Hepatocyte (in vitro differentiated cells): ENCODE measurements around the gene TMEM131. TPM values are rescaled to one million over a fixed set of nuclear protein-coding genes. Genes with fewer than 3 reads are reported as not detected.

Source experiments
- DNase-seq: peaks from one replicate; pipeline ENCODE4 v3.0.0-alpha.2; 2016; ENCODE audit warnings: low spot score
- H2AFZ ChIP-seq: fragments of 200-600 bp; sonication (generic); 2 replicates; pipeline ENCODE4 v1.6.0; 2016; ENCODE audit warnings: antibody characterized with exemption, mild to moderate bottlenecking
- H3K27ac ChIP-seq: fragments of 200-600 bp; sonication (generic); 2 replicates; pipeline ENCODE4 v1.5.1; 2016; ENCODE audit warnings: mild to moderate bottlenecking
- H3K27me3 ChIP-seq: fragments of 200-600 bp; sonication (generic); 2 replicates; pipeline ENCODE4 v1.6.1; 2016
- H3K36me3 ChIP-seq: fragments of 200-600 bp; sonication (generic); replicated peaks from 2 replicates; pipeline ENCODE4 v1.5.1; 2016; ENCODE audit warnings: low read depth; ENCODE audit not compliant: insufficient read depth
- H3K4me1 ChIP-seq: fragments of 200-600 bp; sonication (generic); 2 replicates; pipeline ENCODE4 v1.5.1; 2016; ENCODE audit warnings: mild to moderate bottlenecking, moderate library complexity; ENCODE audit not compliant: insufficient read depth
- H3K4me2 ChIP-seq: fragments of 200-600 bp; sonication (generic); 2 replicates; pipeline ENCODE4 v1.6.0; 2016
- H3K4me3 ChIP-seq: fragments of 200-600 bp; sonication (generic); 2 replicates; pipeline ENCODE4 v1.5.1; 2016; ENCODE audit warnings: mild to moderate bottlenecking
- H3K79me2 ChIP-seq: fragments of 200-600 bp; sonication (generic); 2 replicates; pipeline ENCODE4 v1.6.0; 2017; ENCODE audit warnings: mild to moderate bottlenecking
- H3K9me2 ChIP-seq: fragments of 200-600 bp; sonication (generic); replicated peaks from 2 replicates; pipeline ENCODE4 v1.6.0; 2017; ENCODE audit warnings: mild to moderate bottlenecking; ENCODE audit not compliant: insufficient read depth
- H3K9me3 ChIP-seq: fragments of 200-600 bp; sonication (generic); 2 replicates; pipeline ENCODE4 v1.5.1; 2016; ENCODE audit warnings: low read depth, mild to moderate bottlenecking
- H4K20me1 ChIP-seq: fragments of 200-600 bp; sonication (generic); 2 replicates; pipeline ENCODE4 v1.6.0; 2016; ENCODE audit warnings: mild to moderate bottlenecking; ENCODE audit not compliant: insufficient read depth, poor library complexity, severe bottlenecking
- CTCF ChIP-seq: fragments of 200-600 bp; sonication (generic); IDR thresholded peaks from 2 replicates; pipeline ENCODE4 v1.5.1; 2016; ENCODE audit warnings: antibody characterized with exemption, mild to moderate bottlenecking; ENCODE audit not compliant: poor library complexity
- EZH2 ChIP-seq: fragments of 200-600 bp; sonication (generic); IDR thresholded peaks from 2 replicates; pipeline ENCODE4 v1.6.1; 2016; ENCODE audit warnings: antibody characterized with exemption, mild to moderate bottlenecking, borderline replicate concordance
- EZH2phosphoT487 ChIP-seq: fragments of 200-600 bp; sonication (generic); IDR thresholded peaks from one replicate; pipeline ENCODE4 v1.6.1; 2018; ENCODE audit warnings: antibody characterized with exemption, mild to moderate bottlenecking, low read depth, moderate library complexity; ENCODE audit not compliant: unreplicated experiment, severe bottlenecking
- WGBS: methylation state at CpG from one replicate; pipeline ENCODE4 v1.1.6; 2016; ENCODE audit warnings: low lambda C conversion rate; ENCODE audit errors: missing lambda C conversion rate; 5-methylcytosine and 5-hydroxymethylcytosine counted together
- polyA plus RNA-seq: library from polyadenylated mRNA; unstranded; fragments of >200 nt; fragmentation: Nextera tagmentation; extraction: Ambion mirVana; gene quantifications from 2 replicates; pipeline ENCODE4 v1.2.1, GENCODE V29; 2016
- total RNA-seq: library from RNA; depleted of rRNA; stranded (reverse); fragments of >200 nt; gene quantifications from 2 replicates; pipeline ENCODE4 v1.2.3, GENCODE V29; 2014

Gene TMEM131
- total and polyA plus RNA-seq, 2 experiments from 2014 or later = 17.5 to 42.1 TPM

GRCh38 chr2:97914691-97915213 is 81.0 kb downstream of the TMEM131 start:
- WGBS = 66% methylated on average over 5 of the region's 5 CpGs
- Histone ChIP-seq H3K9me3 (no peaks in the 10 kb centered on the region), H3K4me3 (no peak overlapping the region), H3K27me3 (no peaks in the 10 kb centered on the region), H3K27ac (no peak overlapping the region), H3K4me2 (no peak overlapping the region), H2AFZ (no peak overlapping the region), H3K79me2 (peaks cover 88% of the 10 kb centered on the region), H4K20me1 (no peaks in the 10 kb centered on the region), H3K36me3 (no peaks in the 10 kb centered on the region), H3K9me2 (no peaks in the 10 kb centered on the region), H3K4me1 (peaks cover 20% of the 10 kb centered on the region)
- DNase-seq = no peak
- TF ChIP-seq CTCF = no peak
- TF ChIP-seq EZH2phosphoT487 = no peak
- no peak for TF ChIP-seq EZH2

- H3K4me3 ChIP-seq = no peak overlapping the region
- H3K9me2 ChIP-seq = no peaks in the 10 kb centered on the region
- TF ChIP-seq EZH2phosphoT487 (no peak), CTCF (no peak), EZH2 (no peak)
- peaks cover 89% of the 10 kb centered on the region for H3K79me2 ChIP-seq
- WGBS = 93% methylated on average over 2 of the region's 2 CpGs
- H3K36me3 ChIP-seq = no peaks in the 10 kb centered on the region
- H3K4me2 ChIP-seq = no peak overlapping the region
- no peaks in the 10 kb centered on the region for H3K27me3 ChIP-seq
- no peak overlapping the region for H2AFZ ChIP-seq
- H3K9me3 ChIP-seq = no peaks in the 10 kb centered on the region
- no peak for DNase-seq
- no peaks in the 10 kb centered on the region for H4K20me1 ChIP-seq
- no peak overlapping the region for H3K27ac ChIP-seq
- peaks cover 20% of the 10 kb centered on the region for H3K4me1 ChIP-seq
These were observed 81.9 kb downstream of the TMEM131 start for GRCh38 chr2:97913846-97914245.

GRCh38 chr2:97911922-97912575 is 83.7 kb downstream of the TMEM131 start:
- TF ChIP-seq CTCF (no peak), EZH2phosphoT487 (no peak), EZH2 (no peak)
- Histone ChIP-seq H3K9me3 (no peaks in the 10 kb centered on the region), H2AFZ (no peak overlapping the region), H3K36me3 (no peaks in the 10 kb centered on the region), H4K20me1 (no peaks in the 10 kb centered on the region), H3K27me3 (no peaks in the 10 kb centered on the region), H3K4me3 (no peak overlapping the region), H3K9me2 (no peaks in the 10 kb centered on the region), H3K4me2 (peak overlapping the region; percentile 41), H3K27ac (no peak overlapping the region), H3K79me2 (peaks cover 72% of the 10 kb centered on the region), H3K4me1 (peaks cover 20% of the 10 kb centered on the region)
- no peak for DNase-seq
- 56% methylated on average over 1 of the region's 1 CpG for WGBS
